ENCODE data around the gene TNFAIP8L3.

Gene TNFAIP8L3

DNA sequence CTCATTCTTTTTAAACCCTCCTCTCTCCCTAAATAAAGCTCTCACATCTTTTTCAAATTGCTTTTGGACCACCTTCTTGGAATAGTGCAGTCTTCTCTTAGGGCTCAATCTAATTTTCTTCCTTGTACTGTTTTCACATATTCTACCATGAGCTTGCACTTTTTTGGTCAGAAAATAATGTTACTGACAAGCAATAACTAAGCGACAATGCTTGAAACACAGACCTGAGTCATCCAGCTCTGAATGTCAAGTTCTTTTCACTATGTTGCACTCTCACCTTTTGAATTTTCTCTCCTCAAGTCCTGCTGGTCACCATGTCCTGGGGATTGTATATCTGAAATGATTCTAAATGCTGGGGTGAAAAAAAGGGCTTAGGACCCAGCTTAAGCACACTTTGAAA is 8.9 kb downstream of the TNFAIP8L3 start:
- TF ChIP-seq ELF4 (IDR thresholded peaks at IDR 0.05) (no peak), SUZ12 (IDR thresholded peaks at IDR 0.05) (no peak), NFRKB (IDR thresholded peaks at IDR 0.05) (no peak), ZNF384 (IDR thresholded peaks at IDR 0.05) (no peak), BHLHE40 (IDR thresholded peaks at IDR 0.05; ENCODE audit: borderline replicate concordance) (no peak), FOXA1 (IDR thresholded peaks at IDR 0.05) (no peak), FOXM1 (IDR thresholded peaks at IDR 0.05; ENCODE audit: borderline replicate concordance) (no peak), SP1 (IDR thresholded peaks at IDR 0.05) (no peak)
- TF ChIP-seq, protein P1, sequence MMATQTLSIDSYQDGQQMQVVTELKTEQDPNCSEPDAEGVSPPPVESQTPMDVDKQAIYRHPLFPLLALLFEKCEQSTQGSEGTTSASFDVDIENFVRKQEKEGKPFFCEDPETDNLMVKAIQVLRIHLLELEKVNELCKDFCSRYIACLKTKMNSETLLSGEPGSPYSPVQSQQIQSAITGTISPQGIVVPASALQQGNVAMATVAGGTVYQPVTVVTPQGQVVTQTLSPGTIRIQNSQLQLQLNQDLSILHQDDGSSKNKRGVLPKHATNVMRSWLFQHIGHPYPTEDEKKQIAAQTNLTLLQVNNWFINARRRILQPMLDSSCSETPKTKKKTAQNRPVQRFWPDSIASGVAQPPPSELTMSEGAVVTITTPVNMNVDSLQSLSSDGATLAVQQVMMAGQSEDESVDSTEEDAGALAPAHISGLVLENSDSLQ (IDR thresholded peaks at IDR 0.05) = no peak
- ChIA-PET POLR2A (no interaction called here), CTCF (no interaction called here)
- no peak for DNase-seq (ENCODE audit: extremely low spot score)

DNA sequence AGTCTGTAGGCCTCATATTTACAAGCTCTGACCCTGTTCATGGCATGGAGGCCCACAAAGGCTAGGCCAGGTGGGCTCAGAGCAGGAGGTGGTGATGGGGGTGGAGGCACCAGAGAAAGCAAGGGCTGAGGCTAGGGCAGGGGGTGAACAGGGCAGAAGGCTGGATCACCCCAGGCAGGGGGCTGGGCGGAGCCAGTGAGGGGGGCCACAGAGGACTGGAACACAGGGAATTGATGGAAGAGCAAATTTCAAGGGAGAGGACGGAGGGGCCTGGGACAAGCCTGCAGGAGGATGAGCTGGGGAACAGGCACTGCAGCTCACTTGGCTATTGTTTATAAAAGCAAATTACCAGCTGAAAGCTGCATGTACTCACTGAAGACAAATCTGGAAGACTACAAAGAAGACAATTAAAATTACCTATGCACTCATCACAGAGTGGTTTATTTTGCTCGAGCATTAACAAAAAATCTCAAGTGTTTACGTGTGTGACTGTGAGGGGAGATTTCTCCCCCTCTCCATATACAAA is 11.0 kb downstream of the TNFAIP8L3 start:
- ChIA-PET CTCF (no interaction called here), POLR2A (no interaction called here)
- DNase-seq (ENCODE audit: extremely low spot score) = no peak
- TF ChIP-seq FOXM1 (IDR thresholded peaks at IDR 0.05; ENCODE audit: borderline replicate concordance) (no peak), CTBP1 (IDR thresholded peaks at IDR 0.05; ENCODE audit: borderline replicate concordance) (no peak)

DNA sequence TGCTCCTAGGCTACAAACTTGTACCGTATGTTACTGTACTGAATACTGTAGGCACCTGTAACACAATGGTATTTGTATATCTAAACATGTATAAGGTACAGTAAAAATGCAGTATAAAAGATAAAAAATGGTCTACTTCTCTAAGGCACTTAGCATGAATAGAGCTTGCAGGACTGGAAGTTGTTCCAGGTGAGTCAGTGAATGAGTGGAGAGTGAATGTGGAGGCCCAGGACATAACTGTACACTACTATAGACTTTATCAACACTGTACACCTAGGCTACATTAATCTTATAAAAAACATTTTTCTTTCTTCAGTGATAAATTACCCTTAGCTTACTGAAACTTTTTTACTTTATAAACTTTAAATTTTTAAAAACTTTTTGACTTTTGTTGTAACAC is 12.5 kb downstream of the TNFAIP8L3 start:
- TF ChIP-seq, protein P1 (IDR thresholded peaks at IDR 0.05) = no peak
- TF ChIP-seq LEF1 (IDR thresholded peaks at IDR 0.05; ENCODE audit: borderline replicate concordance) (no peak), TARDBP (IDR thresholded peaks at IDR 0.05) (no peak), FOXA1 (IDR thresholded peaks at IDR 0.05) (no peak), FOXK2 (IDR thresholded peaks at IDR 0.05) (no peak), SUZ12 (IDR thresholded peaks at IDR 0.05) (no peak), FOXM1 (IDR thresholded peaks at IDR 0.05; ENCODE audit: borderline replicate concordance) (no peak), CTBP1 (IDR thresholded peaks at IDR 0.05; ENCODE audit: borderline replicate concordance) (no peak), BHLHE40 (IDR thresholded peaks at IDR 0.05; ENCODE audit: borderline replicate concordance) (no peak), ARNT (IDR thresholded peaks at IDR 0.05) (no peak), NFRKB (IDR thresholded peaks at IDR 0.05) (no peak), L3MBTL2 (conservative IDR thresholded peaks at IDR 0.05) (no peak), ZNF384 (IDR thresholded peaks at IDR 0.05) (no peak)
- no peak for DNase-seq (ENCODE audit: extremely low spot score)
- ChIA-PET CTCF (no interaction called here), POLR2A (no interaction called here)

GRCh38 chr15:51080286-51080685 is 14.4 kb downstream of the TNFAIP8L3 start:
- DNase-seq (ENCODE audit: extremely low spot score) = no peak
- TF ChIP-seq FOXK2 (IDR thresholded peaks at IDR 0.05) (no peak), SP1 (IDR thresholded peaks at IDR 0.05) (no peak), HDGF (IDR thresholded peaks at IDR 0.05; ENCODE audit: borderline replicate concordance) (no peak), BHLHE40 (IDR thresholded peaks at IDR 0.05; ENCODE audit: borderline replicate concordance) (no peak), NFRKB (IDR thresholded peaks at IDR 0.05) (no peak), TARDBP (IDR thresholded peaks at IDR 0.05) (no peak), ELF4 (IDR thresholded peaks at IDR 0.05) (no peak), FOXA1 (IDR thresholded peaks at IDR 0.05) (no peak)
- TF ChIP-seq, protein P1 (IDR thresholded peaks at IDR 0.05) = no peak
- CTCF ChIA-PET = no interaction called here
- POLR2A ChIA-PET = no interaction called here

- POLR2A ChIA-PET = no interaction called here
- TF ChIP-seq FOXM1 (IDR thresholded peaks at IDR 0.05; ENCODE audit: borderline replicate concordance) = no peak
- no peak for TF ChIP-seq TARDBP (IDR thresholded peaks at IDR 0.05)
- TF ChIP-seq, protein P1 (IDR thresholded peaks at IDR 0.05) = no peak
- TF ChIP-seq CTBP1 (IDR thresholded peaks at IDR 0.05; ENCODE audit: borderline replicate concordance) = no peak
- TF ChIP-seq ARNT (IDR thresholded peaks at IDR 0.05) = no peak
- no peak for TF ChIP-seq BHLHE40 (IDR thresholded peaks at IDR 0.05; ENCODE audit: borderline replicate concordance)
- no peak for TF ChIP-seq SUZ12 (IDR thresholded peaks at IDR 0.05)
- TF ChIP-seq HDGF (IDR thresholded peaks at IDR 0.05; ENCODE audit: borderline replicate concordance) = no peak
- TF ChIP-seq FOXK2 (IDR thresholded peaks at IDR 0.05) = no peak
- no peak for TF ChIP-seq LEF1 (IDR thresholded peaks at IDR 0.05; ENCODE audit: borderline replicate concordance)
- TF ChIP-seq ZNF384 (IDR thresholded peaks at IDR 0.05) = no peak
- no peak for TF ChIP-seq NFRKB (IDR thresholded peaks at IDR 0.05)
- no peak for TF ChIP-seq FOXA1 (IDR thresholded peaks at IDR 0.05)
- TF ChIP-seq L3MBTL2 (conservative IDR thresholded peaks at IDR 0.05) = no peak
- TF ChIP-seq SP1 (IDR thresholded peaks at IDR 0.05) = no peak
- TF ChIP-seq ELF4 (IDR thresholded peaks at IDR 0.05) = no peak
- DNase-seq (ENCODE audit: extremely low spot score) = no peak
- CTCF ChIA-PET = no interaction called here
Measured at GRCh38 chr15:51079226-51079625, 15.5 kb downstream of the TNFAIP8L3 start.

Data from HEK293T (cell line).